HG02884 (cell line): ENCODE data around the gene ATRNL1.

Experiments
- ATAC-seq: cut with Tn5 transposase; IDR thresholded peaks from one replicate; pipeline ENCODE4 v1.9.1; 2021; ENCODE audit warnings: mild to moderate bottlenecking, moderate library complexity; ENCODE audit not compliant: unreplicated experiment

ATRNL1 gene

DNA sequence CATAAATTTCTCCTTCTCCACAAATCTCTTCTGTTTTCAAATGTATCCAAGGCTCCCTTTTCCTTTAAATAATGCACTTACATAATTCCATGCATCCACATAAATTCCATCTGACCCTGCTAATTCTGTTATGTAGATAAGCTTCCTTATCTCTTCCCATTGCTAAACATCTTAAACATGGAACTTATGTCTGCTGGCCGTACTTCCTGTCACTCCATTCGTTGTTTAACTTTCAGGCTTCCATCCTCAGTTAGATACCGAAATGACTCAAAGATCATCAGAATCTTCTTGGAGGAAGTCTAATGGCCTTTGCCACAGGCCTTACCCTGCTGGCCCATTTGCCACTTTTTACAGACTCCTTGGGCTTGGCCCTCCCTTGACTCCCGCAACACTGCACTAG, 848.9 kb downstream of the ATRNL1 start:
- no peak for ATAC-seq

DNA sequence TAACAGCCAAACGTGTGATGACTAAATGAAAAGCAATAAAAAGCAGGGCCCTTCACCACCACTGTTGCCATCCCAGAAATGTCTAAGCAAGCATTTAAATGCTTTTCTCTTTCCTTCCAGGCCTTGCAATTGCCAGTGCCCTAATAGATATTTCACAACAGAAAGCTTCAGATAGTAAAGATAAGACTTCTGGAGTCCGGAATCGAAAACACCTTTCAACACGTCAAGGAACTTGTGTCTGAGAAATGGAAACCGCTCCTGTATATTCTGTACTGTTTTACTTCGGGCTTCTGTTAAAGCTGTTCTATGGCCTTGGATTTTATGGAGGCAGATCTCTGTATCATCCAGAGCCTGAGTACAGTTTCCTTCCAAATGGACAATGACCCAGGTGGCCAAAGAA, 851.4 kb downstream of the ATRNL1 start:
- ATAC-seq = no peak

- ATAC-seq = no peak
These were observed 852.7 kb downstream of the ATRNL1 start for GRCh38 chr10:115945701-115946445.

GRCh38 chr10:115947104-115947503, 853.9 kb downstream of the ATRNL1 start:
- ATAC-seq = no peak

DNA sequence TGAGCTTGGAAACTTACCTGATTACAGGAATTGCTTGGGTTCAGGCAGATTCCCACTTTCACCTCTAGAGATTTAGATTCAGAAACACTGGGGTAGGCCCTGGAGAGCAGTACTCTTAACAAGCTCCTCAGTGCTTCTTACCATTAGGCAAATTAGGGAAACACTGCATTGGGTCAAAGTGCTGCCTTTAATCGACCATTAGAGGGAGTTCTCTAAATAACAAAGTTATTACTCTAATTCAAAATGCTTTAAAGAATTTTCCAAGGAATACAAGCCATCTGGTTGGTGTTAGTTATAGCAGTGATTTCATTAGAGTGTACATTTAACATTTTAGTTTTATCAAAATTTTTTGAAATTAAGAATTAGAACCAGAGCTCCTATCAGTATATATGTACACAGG, 855.3 kb downstream of the ATRNL1 start:
- no peak for ATAC-seq

GRCh38 chr10:115949282-115949844, 856.2 kb downstream of the ATRNL1 start:
- ATAC-seq = no peak

DNA sequence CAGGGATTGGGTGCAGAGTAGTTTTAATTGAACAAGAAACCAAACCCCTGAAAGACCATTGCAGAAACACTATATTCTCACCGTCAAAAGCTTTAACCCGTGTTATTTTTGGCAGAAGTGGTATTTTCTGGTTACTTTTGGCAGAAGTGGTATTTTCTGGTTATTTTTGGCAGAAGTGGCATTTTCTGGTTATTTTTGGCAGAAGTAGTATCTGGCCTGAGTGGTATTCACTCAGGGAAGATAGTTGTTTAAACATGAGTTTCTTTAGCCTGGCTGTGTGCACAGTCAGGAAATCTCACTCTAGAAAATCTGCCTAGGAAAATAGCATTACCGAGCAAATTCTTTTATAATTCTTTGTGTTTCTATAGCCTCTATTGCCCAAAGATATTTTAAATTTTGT, 857.2 kb downstream of the ATRNL1 start:
- ATAC-seq = no peak

DNA sequence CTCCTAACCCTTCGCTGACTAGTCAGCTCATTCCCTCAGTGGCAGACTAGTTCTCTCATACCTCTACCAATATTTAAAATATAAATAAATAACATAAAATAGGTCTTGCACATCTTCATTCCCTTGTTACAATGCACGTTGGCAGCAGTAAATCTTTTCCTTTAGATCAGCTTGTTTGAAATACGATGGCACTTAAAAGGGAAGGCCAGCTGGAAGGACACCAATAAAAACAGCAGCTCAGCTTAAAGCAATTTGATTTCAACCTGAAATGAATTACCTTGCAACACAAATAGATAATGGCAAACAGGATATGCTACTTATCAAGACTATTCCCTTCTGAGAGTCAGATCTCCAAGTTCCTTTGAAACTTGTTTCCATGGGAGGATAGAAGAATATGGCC, 858.1 kb downstream of the ATRNL1 start:
- ATAC-seq = no peak

GRCh38 chr10:115953281-115953680, 860.1 kb downstream of the ATRNL1 start:
- ATAC-seq = no peak

DNA sequence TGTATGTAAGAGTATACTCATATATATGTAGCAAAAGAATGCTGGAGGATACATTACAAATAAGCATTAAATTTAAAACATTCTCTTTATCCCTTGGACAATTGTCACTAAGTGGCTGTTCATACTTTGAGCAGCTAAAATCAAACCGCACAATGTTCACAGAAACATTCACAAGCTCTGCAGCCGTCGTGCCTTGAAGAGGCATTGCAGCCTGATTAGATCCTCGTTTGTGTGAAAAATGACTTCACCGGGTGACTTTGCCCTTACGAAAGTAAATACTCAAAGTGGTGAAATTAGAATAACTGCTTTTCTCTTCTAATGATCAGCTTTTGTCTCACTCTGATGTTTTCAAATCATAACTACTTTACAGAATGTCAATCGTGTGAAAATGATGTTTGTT, 860.8 kb downstream of the ATRNL1 start:
- no peak for ATAC-seq

GRCh38 chr10:115956225-115957011, 863.3 kb downstream of the ATRNL1 start:
- ATAC-seq = no peak

- ATAC-seq = no peak
These were observed 863.8 kb downstream of the ATRNL1 start for GRCh38 chr10:115957012-115957399.

- ATAC-seq = no peak
These were observed 864.7 kb downstream of the ATRNL1 start for GRCh38 chr10:115957786-115958442.

DNA sequence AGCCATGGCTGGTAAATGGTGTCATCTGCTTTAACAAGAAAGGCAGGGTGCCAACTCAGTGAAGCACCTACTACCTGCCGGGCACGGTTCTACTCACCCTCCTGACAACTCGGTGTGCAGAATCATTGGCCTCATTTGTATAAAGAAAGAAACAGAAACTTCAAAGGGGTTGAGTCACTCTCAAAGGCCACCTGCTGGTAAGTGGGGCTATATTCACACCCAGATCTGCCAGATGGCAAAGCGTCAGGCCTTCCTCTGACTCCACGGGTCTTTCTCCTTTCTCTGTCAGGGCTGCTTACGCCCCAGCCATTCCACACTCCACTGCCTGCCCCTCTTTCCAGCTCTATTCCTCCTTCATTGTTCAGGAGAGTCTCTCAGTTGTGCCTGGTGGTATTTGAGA, 870.7 kb downstream of the ATRNL1 start:
- ATAC-seq = no peak

GRCh38 chr10:115964827-115965226, 871.7 kb downstream of the ATRNL1 start:
- ATAC-seq = no peak

- no peak for ATAC-seq
These were observed 872.2 kb downstream of the ATRNL1 start for GRCh38 chr10:115965376-115965775.

DNA sequence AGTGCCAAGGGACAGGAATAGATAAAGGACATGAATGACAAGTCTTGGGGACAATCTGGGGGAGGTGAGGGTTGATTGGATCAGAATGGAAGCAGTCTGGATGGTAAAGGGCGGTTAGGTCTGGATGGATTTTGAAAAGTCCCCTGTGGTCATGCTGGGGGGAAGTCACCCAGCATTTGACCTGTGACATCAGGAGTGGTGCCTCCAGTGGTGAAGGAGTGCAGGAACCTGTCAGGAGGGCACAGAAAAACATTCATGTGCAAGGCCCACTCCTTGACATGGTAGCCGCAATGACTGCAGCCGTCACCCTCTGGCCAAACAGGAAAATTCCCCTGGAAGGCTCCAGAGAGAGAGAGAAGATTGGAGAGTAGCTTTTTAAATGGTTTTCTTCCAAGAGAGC, 875.1 kb downstream of the ATRNL1 start:
- ATAC-seq = no peak

- ATAC-seq = no peak
These were observed 876.4 kb downstream of the ATRNL1 start for GRCh38 chr10:115969591-115969990.

- ATAC-seq = no peak
These were observed 878.8 kb downstream of the ATRNL1 start for GRCh38 chr10:115971921-115972320.

DNA sequence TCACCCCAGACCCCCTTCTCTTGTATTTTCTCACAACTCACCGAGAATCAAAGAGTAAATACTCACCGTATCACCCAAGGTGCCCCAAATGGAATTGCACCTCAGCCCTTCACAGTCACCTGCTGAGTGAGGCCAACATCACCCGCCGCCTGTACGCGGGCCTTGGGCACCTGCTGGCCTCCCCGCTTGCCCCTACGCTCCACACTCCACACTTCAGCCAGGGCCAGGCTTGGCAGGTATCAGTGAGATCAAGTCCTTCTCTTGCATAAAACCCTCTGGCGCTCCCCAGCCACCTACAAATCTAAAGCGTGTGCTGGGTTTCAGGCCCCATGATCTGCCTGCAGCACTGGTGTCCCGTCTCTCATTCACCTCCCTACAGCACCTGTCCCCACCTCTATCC, 879.3 kb downstream of the ATRNL1 start:
- ATAC-seq = no peak

- ATAC-seq = no peak
These were observed 881.2 kb downstream of the ATRNL1 start for GRCh38 chr10:115974351-115974750.
